Caco-2 (cell line): ENCODE measurements around the gene GGA1. TPM values are rescaled to one million over a fixed set of nuclear protein-coding genes. Genes with fewer than 3 reads are reported as not detected.
A peak's percentile ranks its signal among the peaks of the same experiment; 100 is the strongest.

Experiments
- BruUV-seq: library from RNA; stranded (reverse); fragments of 400-500 nt; replicated peaks from 2 replicates; lab custom pipeline; 2021; lab: Mats Ljungman, UMichigan
- CTCF ChIA-PET: fragments of 300-600 bp; sonication (Branson Sonifier 250); formaldehyde crosslinking; loops from one replicate; lab custom pipeline; 2022; ENCODE audit warnings: antibody characterized with exemption; lab: Charles Lee
- POLR2A ChIA-PET: fragments of 300-600 bp; sonication (Branson Sonifier 250); formaldehyde crosslinking; loops from one replicate; lab custom pipeline; 2022; ENCODE audit warnings: antibody characterized with exemption; lab: Charles Lee
- DNase-seq, 2 experiments: peaks; one replicate each; pipeline versions ENCODE4 v3.0.0 to v3.0.0-alpha.2; 2020 to 2022
- H3K27me3 ChIP-seq: replicated peaks from 2 replicates; pipeline ENCODE4 v1.6.0; 2011; ENCODE audit warnings: low read length; ENCODE audit not compliant: control insufficient read depth, insufficient read depth
- H3K36me3 ChIP-seq: 2 replicates; pipeline ENCODE4 v1.5.1; 2011; ENCODE audit warnings: low read length; ENCODE audit not compliant: control insufficient read depth, insufficient read depth
- H3K4me1 ChIP-seq: fragments of 250-450 bp; sonication (Bioruptor Pico); 2 replicates; pipeline ENCODE4 v1.5.1; 2020; ENCODE audit warnings: mild to moderate bottlenecking
- H3K4me3 ChIP-seq: 2 replicates; pipeline ENCODE4 v1.5.1; 2011; ENCODE audit warnings: low read depth, mild to moderate bottlenecking, control low read depth, low read length
- H3K9me3 ChIP-seq: fragments of 250-450 bp; sonication (Bioruptor Pico); 2 replicates; pipeline ENCODE4 v1.5.1; 2020; ENCODE audit warnings: mild to moderate bottlenecking, moderate library complexity
- H3K27ac Mint-ChIP-seq: one replicate; pipeline ENCODE4 v1.8.0; 2022; ENCODE audit warnings: mixed read lengths; ENCODE audit not compliant: unreplicated experiment
- H3K27me3 Mint-ChIP-seq: one replicate; pipeline ENCODE4 v1.8.0; 2022; ENCODE audit warnings: mixed read lengths; ENCODE audit not compliant: insufficient read depth, unreplicated experiment
- H3K36me3 Mint-ChIP-seq: one replicate; pipeline ENCODE4 v1.8.0; 2022; ENCODE audit warnings: mild to moderate bottlenecking, mixed read lengths; ENCODE audit not compliant: insufficient read depth, unreplicated experiment
- H3K4me1 Mint-ChIP-seq: one replicate; pipeline ENCODE4 v1.8.0; 2022; ENCODE audit warnings: low read depth, mixed read lengths; ENCODE audit not compliant: unreplicated experiment
- H3K4me3 Mint-ChIP-seq: one replicate; pipeline ENCODE4 v1.8.0; 2022; ENCODE audit warnings: mild to moderate bottlenecking, moderate library complexity, mixed read lengths; ENCODE audit not compliant: unreplicated experiment
- H3K9me3 Mint-ChIP-seq: one replicate; pipeline ENCODE4 v1.8.0; 2022; ENCODE audit warnings: mixed read lengths; ENCODE audit not compliant: unreplicated experiment
- CTCF ChIP-seq, 2 experiments: fragments of 200-600 bp in 1 of 2; IDR thresholded peaks; 1 replicate in 1 of 2; 2 replicates in 1 of 2; pipeline versions ENCODE4 v1.5.1 to v1.8.0; 2011 to 2022; ENCODE audit warnings: antibody characterized with exemption in 1 of 2, control low read depth in 1 of 2, inconsistent platforms in 1 of 2, low read depth in 1 of 2, low read length in 1 of 2, mild to moderate bottlenecking in 1 of 2, moderate library complexity in 1 of 2; ENCODE audit not compliant: insufficient read depth in 1 of 2, severe bottlenecking in 1 of 2, unreplicated experiment in 1 of 2
- intact Hi-C: fragments of 100-400 bp; cut with micrococcal nuclease; formaldehyde crosslinking; loops from one replicate; pipeline ENCODE4 v1.10.0; 2022; ENCODE audit not compliant: unreplicated experiment
- total RNA-seq: library from RNA; stranded (reverse); gene quantifications from 2 replicates; pipeline ENCODE4 v1.2.3, GENCODE V29; 2022

Gene GGA1
- total RNA-seq, 1 experiment from 2014 or later = 65.7 TPM

- intact Hi-C loops = loop anchor here (1.0 kb wide), 1 partner anchor 16 kb away; no protein-coding TSS in a partner anchor
- Mint-ChIP-seq H3K27me3 (no peaks in the 10 kb centered on the region), H3K36me3 (peaks cover 49% of the 10 kb centered on the region), H3K4me3 (peak overlapping the region; percentile 76), H3K27ac (peak overlapping the region; percentile 70), H3K9me3 (no peaks in the 10 kb centered on the region), H3K4me1 (peaks cover 22% of the 10 kb centered on the region)
- peak; percentile 86 to 90 for TF ChIP-seq CTCF (IDR thresholded peaks at IDR 0.05; ENCODE audit: insufficient read depth in 1 of 2, low read depth in 1 of 2, low read length in 1 of 2, severe bottlenecking in 1 of 2, unreplicated experiment in 1 of 2)
- BruUV-seq = TSS peak; percentile 21
- Histone ChIP-seq H3K9me3 (no peaks in the 10 kb centered on the region), H3K36me3 (no peaks in the 10 kb centered on the region), H3K4me1 (peaks cover 46% of the 10 kb centered on the region), H3K27me3 (no peaks in the 10 kb centered on the region), H3K4me3 (peak overlapping the region; percentile 81)
- peak; percentile 89 to 94 for DNase-seq
- ChIA-PET POLR2A (interaction anchor here (0.6 to 1.0 kb wide), 4 partner anchors 12 to 97 kb away, joined by 3 to 6 read pairs (median 4); partner anchors contain the start of gene PDXP), CTCF (interaction anchor here (0.6 to 1.4 kb wide), 13 partner anchors 14 to 354 kb away, joined by 3 to 15 read pairs (median 4); partner anchors contain the start of genes GGA1, LGALS2 and PDXP)
These were observed 47.2 kb upstream of the GGA1 start for GRCh38 chr22:37561212-37562048.

GRCh38 chr22:37562049-37562875 lies 46.4 kb upstream of the GGA1 start:
- Mint-ChIP-seq H3K36me3 (peaks cover 58% of the 10 kb centered on the region), H3K9me3 (no peaks in the 10 kb centered on the region), H3K27ac (peak overlapping the region; percentile 70), H3K4me3 (peak overlapping the region; percentile 76), H3K4me1 (peaks cover 15% of the 10 kb centered on the region), H3K27me3 (no peaks in the 10 kb centered on the region)
- ChIA-PET POLR2A (interaction anchor here (0.6 to 1.0 kb wide), 5 partner anchors 13 to 241 kb away, joined by 3 to 6 read pairs (median 3); partner anchors contain the start of gene PDXP), CTCF (interaction anchor here (0.6 to 3.0 kb wide), 16 partner anchors 15 to 353 kb away, joined by 3 to 17 read pairs (median 4); partner anchors contain the start of genes GGA1, LGALS2 and PDXP)
- no peak for DNase-seq
- Histone ChIP-seq H3K36me3 (peaks cover 3% of the 10 kb centered on the region), H3K27me3 (no peaks in the 10 kb centered on the region), H3K4me1 (peaks cover 46% of the 10 kb centered on the region), H3K4me3 (peak overlapping the region; percentile 81), H3K9me3 (no peaks in the 10 kb centered on the region)
- no TSS peak for BruUV-seq
- no peak for TF ChIP-seq CTCF (IDR thresholded peaks at IDR 0.05; ENCODE audit: insufficient read depth in 1 of 2, low read depth in 1 of 2, low read length in 1 of 2, severe bottlenecking in 1 of 2, unreplicated experiment in 1 of 2)
- intact Hi-C loops = no loop called here
